Activated CD4-positive, alpha-beta T cell treated with anti-CD3 and anti-CD28 coated beads, Interleukin-2, amount 50 U/mL, for 1 hour (primary cell): Measurements from ENCODE around the gene RALGPS1.

ENCODE experiments used
- DNase-seq: peaks from one replicate; pipeline ENCODE4 v3.0.0-alpha.2; 2020

Gene RALGPS1

GRCh38 chr9:127269449-127269848, 354.9 kb downstream of the RALGPS1 start:
- no peak for DNase-seq
